Endometrium (tissue), 2 donors: ENCODE data around the gene PPP1R9B.
A peak's percentile ranks its signal among the peaks of the same experiment; 100 is the strongest.

Experiments
- FAIRE-seq: peaks from 2 replicates; lab custom pipeline; 2012; peaks lifted over from hg19 to GRCh38; lab: Jason Lieb, UNC
- donor health status: control.
- donor health status: control.

Gene PPP1R9B

GRCh38 chr17:50187751-50188530 lies 37.5 kb upstream of the PPP1R9B start:
- FAIRE-seq: no peak

GRCh38 chr17:50187394-50187725 lies 36.9 kb upstream of the PPP1R9B start:
- FAIRE-seq: no peak

GRCh38 chr17:50186661-50187393 lies 36.4 kb upstream of the PPP1R9B start:
- no peak for FAIRE-seq

DNA sequence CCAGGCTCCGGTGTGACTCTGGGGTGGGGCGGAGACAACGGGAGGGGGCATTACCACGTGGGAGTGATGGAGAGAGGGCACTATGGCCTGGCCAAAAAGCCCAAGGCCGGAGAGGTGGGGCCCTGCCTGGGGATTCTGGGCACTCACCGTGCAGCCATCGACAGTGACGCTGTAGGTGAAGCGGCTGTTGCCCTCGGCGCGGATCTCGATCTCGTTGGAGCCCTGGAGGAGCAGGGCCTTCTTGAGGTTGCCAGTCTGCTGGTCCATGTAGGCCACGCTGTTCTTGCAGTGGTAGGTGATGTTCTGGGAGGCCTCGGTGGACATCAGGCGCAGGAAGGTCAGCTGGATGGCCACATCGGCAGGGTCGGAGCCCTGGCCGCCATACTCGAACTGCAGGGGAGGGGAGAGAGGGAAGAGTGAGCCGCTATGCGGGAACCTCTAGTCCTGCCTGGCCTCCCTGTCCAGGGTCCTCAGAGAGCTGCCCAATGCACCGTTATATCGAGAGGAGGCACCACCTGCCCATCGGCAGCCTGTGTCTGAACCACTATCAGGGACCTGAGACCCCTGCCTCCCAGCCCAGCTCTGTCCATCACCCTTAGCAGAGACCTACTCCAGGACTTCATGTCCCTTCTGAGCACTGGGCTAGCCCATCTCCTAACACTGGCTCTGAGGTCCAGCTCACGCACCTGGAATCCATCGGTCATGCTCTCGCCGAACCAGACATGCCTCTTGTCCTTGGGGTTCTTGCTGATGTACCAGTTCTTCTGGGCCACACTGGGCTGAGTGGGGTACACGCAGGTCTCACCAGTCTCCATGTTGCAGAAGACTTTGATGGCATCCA lies 35.4 kb upstream of the PPP1R9B start:
- no peak for FAIRE-seq

DNA sequence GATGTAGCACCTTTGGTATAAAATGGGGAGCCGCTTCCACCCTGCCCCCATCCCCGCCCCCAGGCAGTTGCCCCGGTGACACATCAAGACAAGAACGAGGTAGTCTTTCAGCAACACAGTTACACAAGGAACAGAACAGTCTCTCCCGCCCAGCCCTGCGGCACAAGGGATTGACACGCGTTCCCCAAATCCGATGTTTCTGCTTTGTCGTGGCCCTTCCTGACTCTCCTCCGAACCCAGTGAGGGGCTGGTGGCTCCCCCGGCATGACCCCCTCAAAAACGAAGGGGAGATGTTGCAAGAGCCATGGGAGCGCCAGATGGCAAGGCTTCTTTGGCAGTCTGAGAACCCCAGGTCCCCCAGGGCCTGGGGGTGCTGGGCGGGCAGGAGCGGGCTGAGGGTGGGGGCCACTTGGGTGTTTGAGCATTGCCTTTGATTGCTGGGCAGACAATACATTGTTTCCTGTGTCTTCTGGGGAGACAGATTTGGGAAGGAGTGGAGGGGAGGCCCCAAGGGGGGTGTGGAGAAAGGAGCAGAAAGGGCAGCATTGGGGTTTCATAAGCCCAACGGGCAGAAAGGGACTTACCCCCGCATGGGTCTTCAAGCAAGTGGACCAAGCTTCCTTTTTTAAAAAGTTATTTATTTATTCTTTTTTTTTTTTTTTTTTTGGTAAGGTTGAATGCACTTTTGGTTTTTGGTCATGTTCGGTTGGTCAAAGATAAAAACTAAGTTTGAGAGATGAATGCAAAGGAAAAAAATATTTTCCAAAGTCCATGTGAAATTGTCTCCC lies 34.3 kb upstream of the PPP1R9B start:
- FAIRE-seq: peak; percentile 26

GRCh38 chr17:50184064-50184463 lies 33.6 kb upstream of the PPP1R9B start:
- FAIRE-seq: no peak

DNA sequence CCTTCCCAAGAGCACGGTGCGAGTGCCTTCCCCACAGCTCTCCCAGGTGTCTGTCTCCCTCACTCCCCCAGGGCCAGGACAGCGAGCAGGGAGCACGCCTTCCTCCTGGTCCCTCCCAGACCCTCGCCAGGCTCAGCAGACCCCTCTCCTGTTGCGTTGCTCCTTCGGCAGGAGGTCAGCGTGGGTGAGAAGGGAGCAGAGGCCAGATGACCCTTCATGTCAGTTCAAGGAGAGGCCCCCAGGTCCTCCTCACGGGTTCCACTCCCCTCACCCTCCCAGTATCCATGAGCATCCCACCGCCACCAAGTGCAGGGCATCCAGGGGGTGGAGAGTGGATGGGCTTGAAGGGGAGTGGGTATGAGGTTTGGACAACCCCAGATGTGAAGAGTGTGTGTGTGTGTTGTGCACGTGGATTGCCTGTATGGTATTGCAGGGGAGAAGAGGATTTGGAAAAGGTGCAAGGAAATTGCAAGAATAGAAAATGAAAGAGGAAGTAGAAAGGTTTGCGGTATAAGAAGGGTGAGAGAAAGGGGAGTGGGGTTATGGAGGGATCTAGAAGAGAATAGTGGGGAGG lies 33.0 kb upstream of the PPP1R9B start:
- no peak for FAIRE-seq

DNA sequence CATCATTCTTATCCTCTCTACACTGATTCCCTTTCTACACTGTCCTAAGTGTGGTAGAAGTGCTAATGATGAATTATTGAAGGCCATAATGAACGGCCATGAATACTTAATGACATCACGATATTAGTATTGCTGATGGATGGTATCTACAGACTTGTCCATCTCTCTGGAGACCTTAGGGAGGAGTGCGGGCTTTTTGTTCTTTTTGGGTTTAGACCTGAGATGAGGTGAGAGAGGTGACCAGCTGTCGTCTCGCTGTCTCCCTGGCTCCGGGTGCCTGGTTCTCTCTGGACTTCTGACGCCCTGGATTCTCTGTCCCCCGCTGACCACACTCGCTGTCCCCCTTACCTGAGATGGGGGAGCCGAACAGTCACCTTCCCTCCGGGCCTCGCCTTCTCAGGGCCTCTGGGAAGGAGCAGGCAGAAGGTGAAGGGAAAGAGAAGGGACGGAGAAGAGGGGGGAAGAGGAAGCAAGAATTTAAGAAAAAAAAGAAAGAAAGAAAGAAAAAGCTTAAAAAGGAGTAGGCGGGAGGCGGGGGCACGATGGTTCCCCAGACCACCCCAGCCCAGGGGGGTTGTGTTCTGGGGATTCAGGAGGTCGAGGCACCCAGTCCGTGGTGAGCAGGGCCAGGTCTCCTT lies 32.4 kb upstream of the PPP1R9B start:
- no peak for FAIRE-seq

GRCh38 chr17:50181591-50182560 lies 31.4 kb upstream of the PPP1R9B start:
- no peak for FAIRE-seq

- no peak for FAIRE-seq
Measured at GRCh38 chr17:50181144-50181543, 30.7 kb upstream of the PPP1R9B start.

DNA sequence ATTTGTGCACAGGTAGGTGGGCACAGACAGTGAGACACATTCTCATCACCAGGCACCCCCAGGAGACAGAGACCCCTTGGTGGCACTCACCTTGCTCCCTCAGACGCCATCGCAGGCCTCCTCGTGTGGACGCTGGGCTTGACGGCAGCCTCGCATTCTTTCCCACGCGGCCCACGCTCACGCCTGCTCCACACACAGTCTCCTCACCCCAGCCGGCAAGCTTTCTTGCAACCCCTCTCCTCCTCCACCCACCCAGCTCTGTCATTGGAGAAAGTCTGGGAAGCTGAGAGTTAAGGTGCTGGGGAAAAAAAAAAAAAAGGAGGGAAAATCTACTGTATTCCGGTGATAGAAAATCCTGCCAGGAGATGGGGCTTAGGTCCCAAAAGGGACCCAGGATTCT lies 30.1 kb upstream of the PPP1R9B start:
- no peak for FAIRE-seq

DNA sequence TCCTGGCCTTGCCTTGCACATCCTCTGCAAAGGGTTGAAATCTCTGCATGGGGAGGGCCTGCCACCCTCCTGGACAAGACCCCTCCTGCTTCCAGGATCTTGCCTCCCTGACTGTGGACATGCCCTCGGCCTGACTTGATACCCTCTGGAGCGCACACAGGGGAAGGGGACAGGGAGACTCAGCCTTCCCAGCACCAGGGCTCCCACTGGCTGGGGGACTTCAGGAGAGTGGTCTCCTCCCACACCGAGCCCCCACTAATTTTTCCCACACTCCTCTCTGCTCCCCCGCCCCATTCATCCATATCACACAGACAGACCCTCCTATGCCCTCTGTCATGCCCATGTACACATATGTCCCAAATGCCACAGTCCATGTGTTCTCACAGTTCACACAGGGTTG lies 29.6 kb upstream of the PPP1R9B start:
- FAIRE-seq: no peak

DNA sequence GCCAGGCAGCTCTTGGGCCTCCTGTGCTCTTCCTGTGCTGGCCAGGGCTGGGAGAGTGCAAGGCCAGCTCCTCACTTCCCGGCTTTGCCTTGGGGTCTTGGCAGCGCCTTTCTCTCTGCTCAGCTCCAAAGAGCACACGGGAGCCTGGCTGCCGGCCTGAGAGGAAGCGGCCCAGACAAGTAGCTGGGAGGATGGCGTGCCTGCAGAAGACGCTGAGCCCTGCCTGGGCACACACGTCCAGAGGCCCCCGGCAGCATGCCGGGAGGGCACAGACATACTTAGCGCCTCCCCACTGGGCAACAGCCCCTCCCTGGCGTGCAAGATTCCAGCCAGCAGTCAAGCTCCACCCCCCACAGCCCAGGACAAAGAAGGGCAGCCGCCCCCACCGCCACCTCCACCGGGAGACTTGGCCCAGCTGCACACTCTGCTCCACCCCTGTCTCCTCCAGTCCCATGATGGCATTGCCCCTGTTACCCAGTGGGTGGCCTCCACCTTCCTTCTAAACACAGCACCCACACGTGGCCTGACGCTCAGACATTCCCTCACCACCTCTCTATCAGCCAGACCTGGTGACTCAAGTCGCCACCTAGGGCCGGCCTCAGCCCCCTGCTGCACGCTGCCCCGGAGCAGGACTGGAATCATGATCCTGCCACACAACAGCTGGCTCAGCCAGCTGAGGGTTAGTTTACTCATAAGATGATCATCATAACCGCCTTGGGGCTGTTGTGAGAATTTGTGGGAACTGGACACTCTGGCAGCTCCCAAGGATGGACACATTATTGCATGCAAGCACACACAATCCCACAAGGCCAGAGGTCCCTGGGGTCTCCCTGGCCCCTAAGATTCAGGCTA lies 27.7 kb upstream of the PPP1R9B start:
- FAIRE-seq: no peak

DNA sequence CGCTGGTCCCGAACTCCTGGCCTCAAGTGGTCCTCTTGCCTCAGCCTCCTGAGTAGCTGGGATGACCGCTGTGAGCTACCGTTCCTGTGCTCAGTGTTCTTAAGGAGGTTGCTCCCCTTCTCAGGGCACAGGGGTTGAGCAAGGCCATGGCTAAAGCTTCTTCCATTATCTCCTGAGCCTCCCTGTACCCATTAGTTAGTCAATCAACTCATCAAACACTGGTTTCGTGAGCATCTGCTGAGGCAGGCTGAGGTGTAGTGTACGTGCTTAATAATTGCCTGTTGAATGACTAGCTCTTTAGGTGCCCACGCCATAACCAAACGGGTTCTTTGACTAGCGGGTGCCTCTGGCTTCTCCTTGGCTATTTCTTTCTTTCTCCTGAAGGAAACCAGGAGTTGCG lies 27.0 kb upstream of the PPP1R9B start:
- no peak for FAIRE-seq

- no peak for FAIRE-seq
Measured at GRCh38 chr17:50176559-50177357, 26.3 kb upstream of the PPP1R9B start.

GRCh38 chr17:50175035-50175807 lies 24.7 kb upstream of the PPP1R9B start:
- no peak for FAIRE-seq

- no peak for FAIRE-seq
Measured at GRCh38 chr17:50174444-50174843, 24.0 kb upstream of the PPP1R9B start.
